Activated CD8-positive, alpha-beta memory T cell treated with anti-CD3 and anti-CD28 coated beads for 1 hour (primary cell): ENCODE results near the gene C1orf141.
"Not testable (repeated sequence)": the region's sequence is repeated elsewhere in the genome, so short reads cannot be mapped to it uniquely, and the experiment has no call there.

Source experiments
- DNase-seq, 2 donors: peaks; one replicate each; pipeline ENCODE4 v3.0.0-alpha.2; 2020; ENCODE audit warnings: low read depth in 1 of 2; ENCODE audit errors: extremely low read depth in 1 of 2

The C1orf141 gene

DNA sequence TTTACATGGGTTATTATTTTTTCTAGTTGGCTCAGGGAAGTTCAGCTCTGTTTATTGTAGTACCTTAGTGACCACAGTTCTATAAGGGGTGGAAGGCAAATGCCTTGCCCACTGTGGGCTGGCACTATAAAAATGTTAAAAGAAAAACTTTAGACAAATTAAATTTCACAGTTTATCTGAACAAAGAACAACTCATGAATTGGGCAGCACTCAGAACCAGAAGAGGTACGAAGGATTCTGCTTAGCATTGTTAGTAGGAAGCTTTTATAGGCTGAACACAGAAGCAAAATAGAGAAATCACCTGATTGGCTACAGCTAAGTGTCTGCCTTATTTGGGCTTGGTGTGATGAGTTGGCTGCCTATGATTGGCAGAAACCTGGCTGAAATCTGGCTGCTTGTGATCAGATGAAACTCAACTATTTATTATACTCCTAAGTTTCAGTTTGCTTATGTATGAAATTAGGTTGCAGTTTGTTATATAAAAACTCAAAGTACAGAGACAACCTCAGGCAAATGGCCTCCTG lies 45.0 kb downstream of the C1orf141 start:
- no peak for DNase-seq

DNA sequence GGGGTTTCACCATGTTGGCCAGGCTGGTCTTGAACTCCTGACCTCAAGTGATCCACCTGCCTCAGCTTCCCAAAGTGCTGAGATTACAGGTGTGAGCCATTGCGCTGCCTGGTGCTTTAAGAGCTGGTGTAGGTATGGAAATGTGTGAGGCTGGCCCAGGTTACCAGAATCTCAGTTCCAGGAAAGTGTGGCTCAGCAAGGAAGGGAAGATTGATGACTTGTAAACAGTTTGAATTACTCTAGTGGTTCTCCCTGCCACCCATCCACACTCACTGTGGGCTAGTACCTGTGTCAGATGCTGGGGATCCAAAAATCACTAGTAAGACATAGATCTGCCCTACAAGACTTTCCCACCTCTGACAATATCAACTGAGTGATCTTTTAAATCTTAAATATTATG lies 46.3 kb downstream of the C1orf141 start:
- no peak for DNase-seq

GRCh38 chr1:67085326-67085725 lies 49.4 kb downstream of the C1orf141 start:
- no peak for DNase-seq

GRCh38 chr1:67084765-67085318 lies 49.9 kb downstream of the C1orf141 start:
- DNase-seq, result no peak

DNA sequence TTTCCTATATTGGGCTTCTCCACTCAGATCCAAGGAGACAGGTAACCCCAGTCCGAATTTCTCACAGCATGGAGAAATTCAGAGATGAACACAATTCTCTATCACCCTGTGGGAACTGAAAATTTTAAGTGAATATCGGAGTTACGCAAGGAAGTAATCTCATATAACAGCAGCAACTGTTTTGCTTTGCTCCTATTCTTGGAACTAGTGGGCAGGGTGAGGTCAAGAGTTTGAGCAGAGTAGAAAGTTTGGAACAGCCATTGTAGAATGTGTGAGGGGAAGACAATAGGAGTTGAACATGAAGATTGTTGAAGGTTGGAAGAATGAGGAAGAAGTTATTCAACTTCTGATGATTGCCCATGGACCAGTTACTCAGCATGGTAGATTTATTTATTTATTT lies 56.5 kb downstream of the C1orf141 start:
- no peak for DNase-seq

GRCh38 chr1:67077593-67077992 lies 57.2 kb downstream of the C1orf141 start:
- no peak for DNase-seq

- no peak for DNase-seq
Observed at GRCh38 chr1:67072749-67073148, 62.0 kb downstream of the C1orf141 start.

GRCh38 chr1:67067655-67068054 lies 67.1 kb downstream of the C1orf141 start:
- not testable (repeated sequence) for DNase-seq

- no peak for DNase-seq
Observed at GRCh38 chr1:67062412-67062811, 72.4 kb downstream of the C1orf141 start.

DNA sequence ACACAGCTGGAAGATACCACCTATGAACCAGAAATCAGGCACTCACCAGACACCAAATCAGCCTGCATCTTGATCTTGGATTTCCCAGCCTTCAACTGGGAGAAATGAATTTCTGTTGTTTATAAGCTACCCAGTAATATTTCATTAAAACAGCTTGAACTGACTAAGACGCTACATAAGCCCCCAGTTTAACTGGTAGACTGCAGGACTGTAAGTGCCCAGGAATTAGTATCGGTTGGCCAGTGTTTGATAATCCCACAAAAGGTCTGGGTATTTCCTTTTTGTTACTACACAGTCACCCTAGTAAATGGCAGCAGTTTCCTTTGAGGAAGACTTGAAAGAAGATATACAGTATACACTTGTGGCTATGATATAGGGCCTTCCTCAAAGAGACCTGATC lies 73.5 kb downstream of the C1orf141 start:
- DNase-seq, result no peak

DNA sequence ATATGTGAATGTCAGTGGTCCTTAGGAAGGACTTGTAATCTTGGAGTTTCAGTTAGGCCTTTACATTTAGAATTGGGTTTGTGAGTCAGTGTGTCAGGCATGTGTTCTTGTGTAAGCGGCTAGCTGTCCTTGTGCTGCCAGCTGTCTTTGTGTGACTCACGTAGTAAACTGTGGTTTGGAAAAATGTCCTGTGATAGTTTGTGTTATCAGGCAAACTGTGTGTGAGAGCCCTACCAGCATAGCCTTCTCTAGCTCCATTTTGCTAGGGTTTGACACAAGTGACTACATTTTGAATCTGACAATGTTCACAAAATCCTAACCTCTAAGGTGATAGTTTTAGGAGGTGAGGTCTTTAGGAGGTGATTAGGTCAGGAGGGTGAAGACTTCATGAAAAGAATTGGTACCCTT lies 74.0 kb downstream of the C1orf141 start:
- no peak for DNase-seq

DNA sequence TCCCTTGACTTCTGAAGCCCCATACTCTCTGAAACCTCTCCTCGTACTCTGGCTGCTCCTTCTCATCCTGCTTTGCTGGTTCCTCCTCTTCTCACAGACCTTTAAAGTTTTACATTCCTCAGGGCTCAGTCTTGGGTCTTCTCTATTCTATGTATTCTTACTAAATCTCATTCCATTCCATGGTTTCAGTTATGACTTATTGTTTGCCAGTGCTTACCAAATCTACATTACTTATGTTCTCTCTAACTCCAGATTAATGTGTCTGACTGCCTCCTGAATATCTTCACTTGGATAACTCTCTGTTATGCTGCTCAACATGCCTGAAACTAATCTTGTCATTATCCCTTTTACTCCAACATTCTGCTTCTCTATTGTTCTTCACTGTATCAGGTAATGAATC lies 75.4 kb downstream of the C1orf141 start:
- no peak for DNase-seq

DNA sequence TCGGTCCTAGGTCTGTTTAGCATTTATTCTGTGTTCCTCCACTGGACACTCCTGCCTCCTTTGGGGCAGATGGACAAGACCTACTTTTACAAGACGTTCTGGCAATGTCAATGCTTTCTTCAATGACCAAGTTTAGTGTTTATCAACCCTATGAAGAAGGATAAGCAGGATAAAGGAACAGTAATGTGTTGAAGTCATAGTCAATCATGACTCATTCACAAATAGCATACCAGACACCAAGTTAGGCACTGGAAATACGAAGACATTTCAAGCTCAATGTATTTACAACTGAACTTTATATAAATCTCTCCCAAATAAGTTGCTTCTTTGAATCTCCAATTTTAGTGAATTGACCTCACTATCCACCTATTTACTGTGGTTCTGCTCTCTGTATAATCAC lies 76.0 kb downstream of the C1orf141 start:
- no peak for DNase-seq

GRCh38 chr1:67058242-67058641 lies 76.5 kb downstream of the C1orf141 start:
- DNase-seq, result no peak

GRCh38 chr1:67053785-67054772 lies 80.7 kb downstream of the C1orf141 start, which contains the start of gene SLC35D1:
SLC35D1 (minus strand) TSS chr1:67054148; CDS start chr1:67054013, 135 bp downstream.
- peak; percentile 27 to 63 for DNase-seq

DNA sequence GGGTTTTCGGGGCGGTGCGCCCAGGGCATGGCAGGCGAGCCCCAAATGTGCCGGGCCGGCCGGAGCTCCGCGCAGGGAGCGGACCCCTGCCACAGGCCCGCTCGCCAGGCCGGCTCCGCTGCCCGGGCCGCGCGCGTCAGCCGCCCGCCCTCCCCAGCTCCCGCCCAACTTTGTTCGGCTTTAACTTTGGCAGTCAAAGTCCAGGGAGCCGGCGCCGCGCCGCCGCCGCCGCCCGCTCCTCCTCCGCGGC lies 81.3 kb downstream of the C1orf141 start:
- no peak for DNase-seq

DNA sequence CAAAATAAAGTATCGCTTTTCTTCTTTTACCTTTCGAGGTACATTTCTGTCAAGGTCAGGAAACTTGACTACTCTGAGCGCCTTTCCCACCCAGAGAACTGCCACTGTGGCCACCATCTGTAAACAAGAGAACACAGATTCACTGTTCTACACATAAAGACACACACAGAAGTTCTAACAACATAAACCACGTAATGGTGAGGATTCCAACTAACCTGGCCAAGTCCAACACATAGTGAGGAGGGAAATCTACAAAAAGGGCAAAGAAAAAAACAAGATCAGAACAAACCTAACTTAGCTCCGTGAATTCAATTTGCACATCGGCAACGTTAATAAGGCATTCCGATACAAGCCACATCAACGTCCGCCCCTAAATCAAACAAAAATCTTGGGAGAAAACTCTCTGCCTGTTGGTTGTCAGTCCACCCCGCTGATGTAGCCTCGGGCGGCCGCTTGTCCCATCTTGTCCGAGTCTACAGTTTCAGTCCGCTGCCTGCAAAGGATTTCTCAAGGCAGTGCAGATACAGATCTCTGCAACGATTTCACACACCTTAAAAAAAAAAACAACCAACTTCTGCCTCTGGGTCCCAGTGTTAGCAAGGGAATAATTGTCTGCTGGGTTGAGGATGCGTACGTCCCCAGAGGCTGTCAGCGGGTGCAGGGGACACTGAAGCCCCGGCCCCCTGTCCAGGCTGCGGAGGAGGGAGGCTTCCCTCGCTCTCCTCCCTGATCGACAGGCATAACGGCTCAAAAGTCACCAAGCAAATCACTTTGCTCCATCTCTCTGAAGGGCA lies 81.8 kb downstream of the C1orf141 start:
- DNase-seq, result no peak

- no peak for DNase-seq
Observed at GRCh38 chr1:67051196-67051595, 83.6 kb downstream of the C1orf141 start.

GRCh38 chr1:67044631-67045270 lies 90.0 kb downstream of the C1orf141 start:
- no peak for DNase-seq

GRCh38 chr1:67043366-67043765 lies 91.4 kb downstream of the C1orf141 start:
- no peak for DNase-seq
